Ovary (tissue), 3 donors: ENCODE data around the gene ETV5.

Experiments
- POLR2A ChIP-seq: fragments of 450-650 bp; IDR thresholded peaks from one replicate; pipeline ENCODE4 v1.6.1; 2017; ENCODE audit warnings: antibody characterized with exemption, mild to moderate bottlenecking, moderate library complexity
- TF ChIP-seq, protein P1 (sequence below), 3 donors: fragments of 450-650 bp in 2 of 3; fragments of 200-600 bp in 1 of 3; IDR thresholded peaks; one replicate each; pipeline versions ENCODE4 v1.5.1 to v1.8.0; 2016 to 2022; ENCODE audit warnings: antibody characterized with exemption in 3 of 3, mild to moderate bottlenecking in 1 of 3
- donor health status: DM: no; HTN: no; CAD: no.

- TF ChIP-seq, protein P1, sequence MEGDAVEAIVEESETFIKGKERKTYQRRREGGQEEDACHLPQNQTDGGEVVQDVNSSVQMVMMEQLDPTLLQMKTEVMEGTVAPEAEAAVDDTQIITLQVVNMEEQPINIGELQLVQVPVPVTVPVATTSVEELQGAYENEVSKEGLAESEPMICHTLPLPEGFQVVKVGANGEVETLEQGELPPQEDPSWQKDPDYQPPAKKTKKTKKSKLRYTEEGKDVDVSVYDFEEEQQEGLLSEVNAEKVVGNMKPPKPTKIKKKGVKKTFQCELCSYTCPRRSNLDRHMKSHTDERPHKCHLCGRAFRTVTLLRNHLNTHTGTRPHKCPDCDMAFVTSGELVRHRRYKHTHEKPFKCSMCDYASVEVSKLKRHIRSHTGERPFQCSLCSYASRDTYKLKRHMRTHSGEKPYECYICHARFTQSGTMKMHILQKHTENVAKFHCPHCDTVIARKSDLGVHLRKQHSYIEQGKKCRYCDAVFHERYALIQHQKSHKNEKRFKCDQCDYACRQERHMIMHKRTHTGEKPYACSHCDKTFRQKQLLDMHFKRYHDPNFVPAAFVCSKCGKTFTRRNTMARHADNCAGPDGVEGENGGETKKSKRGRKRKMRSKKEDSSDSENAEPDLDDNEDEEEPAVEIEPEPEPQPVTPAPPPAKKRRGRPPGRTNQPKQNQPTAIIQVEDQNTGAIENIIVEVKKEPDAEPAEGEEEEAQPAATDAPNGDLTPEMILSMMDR (IDR thresholded peaks at IDR 0.05): no peak
- peak; percentile 50 for TF ChIP-seq POLR2A
These were observed at the start of gene ETV5 for GRCh38 chr3:186108941-186109865.
